Bronchial epithelial cell (primary cell): ENCODE results near the gene WHRN. TPM values are rescaled to one million over a fixed set of nuclear protein-coding genes. Genes with fewer than 3 reads are reported as not detected.

ENCODE experiments used
- DNase-seq: peaks from one replicate; pipeline ENCODE4 v3.0.0-alpha.2; 2010; ENCODE audit warnings: low read depth
- FAIRE-seq: peaks from 2 replicates; lab custom pipeline; 2011; peaks lifted over from hg19 to GRCh38; lab: Jason Lieb, UNC
- H3K27me3 ChIP-seq: 2 replicates; pipeline ENCODE4 v1.5.1; 2011; ENCODE audit warnings: low read length; ENCODE audit not compliant: control insufficient read depth, insufficient read depth
- H3K36me3 ChIP-seq: 2 replicates; pipeline ENCODE4 v1.5.1; 2011; ENCODE audit warnings: low read length; ENCODE audit not compliant: control insufficient read depth, insufficient read depth
- H3K4me3 ChIP-seq: 2 replicates; pipeline ENCODE4 v1.5.1; 2011; ENCODE audit warnings: mild to moderate bottlenecking, low read depth, low read length, control low read depth
- total RNA-seq: library from RNA; depleted of rRNA; stranded (reverse); fragments of >200 nt; gene quantifications from 2 replicates; pipeline ENCODE4 v1.2.1, GENCODE V29; 2014
- TF ChIP-seq, protein P1 (sequence below): IDR thresholded peaks from 2 replicates; pipeline ENCODE4 v1.5.1; 2011; ENCODE audit warnings: mild to moderate bottlenecking, moderate library complexity, low read length, control low read depth, inconsistent platforms; ENCODE audit not compliant: insufficient read depth, severe bottlenecking

WHRN gene
- total RNA-seq, 1 donor from 2014 or later: 0.53 TPM

DNA sequence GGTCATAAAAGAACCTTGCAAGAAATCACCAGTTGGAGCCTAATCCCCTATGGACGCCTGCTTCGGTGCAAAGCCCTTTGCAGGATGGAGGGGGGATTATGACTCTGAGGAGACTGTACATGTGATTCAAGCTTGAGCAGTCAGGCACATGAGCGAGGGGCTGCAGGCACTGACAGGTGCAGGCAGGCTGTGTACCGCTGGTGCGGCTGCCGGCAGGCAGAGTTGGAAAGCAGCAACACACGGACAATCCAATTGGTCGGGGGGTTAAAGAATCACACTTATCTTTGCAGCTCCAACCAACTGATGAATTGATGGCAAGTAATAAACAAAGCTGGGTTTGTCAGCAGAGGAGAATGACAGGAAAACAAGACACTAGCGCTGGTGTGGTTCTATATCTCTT, 5.7 kb downstream of the WHRN start:
- FAIRE-seq: no peak
- TF ChIP-seq, protein P1, sequence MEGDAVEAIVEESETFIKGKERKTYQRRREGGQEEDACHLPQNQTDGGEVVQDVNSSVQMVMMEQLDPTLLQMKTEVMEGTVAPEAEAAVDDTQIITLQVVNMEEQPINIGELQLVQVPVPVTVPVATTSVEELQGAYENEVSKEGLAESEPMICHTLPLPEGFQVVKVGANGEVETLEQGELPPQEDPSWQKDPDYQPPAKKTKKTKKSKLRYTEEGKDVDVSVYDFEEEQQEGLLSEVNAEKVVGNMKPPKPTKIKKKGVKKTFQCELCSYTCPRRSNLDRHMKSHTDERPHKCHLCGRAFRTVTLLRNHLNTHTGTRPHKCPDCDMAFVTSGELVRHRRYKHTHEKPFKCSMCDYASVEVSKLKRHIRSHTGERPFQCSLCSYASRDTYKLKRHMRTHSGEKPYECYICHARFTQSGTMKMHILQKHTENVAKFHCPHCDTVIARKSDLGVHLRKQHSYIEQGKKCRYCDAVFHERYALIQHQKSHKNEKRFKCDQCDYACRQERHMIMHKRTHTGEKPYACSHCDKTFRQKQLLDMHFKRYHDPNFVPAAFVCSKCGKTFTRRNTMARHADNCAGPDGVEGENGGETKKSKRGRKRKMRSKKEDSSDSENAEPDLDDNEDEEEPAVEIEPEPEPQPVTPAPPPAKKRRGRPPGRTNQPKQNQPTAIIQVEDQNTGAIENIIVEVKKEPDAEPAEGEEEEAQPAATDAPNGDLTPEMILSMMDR: no peak
- Histone ChIP-seq H3K4me3 (no peak overlapping the region), H3K36me3 (no peaks in the 10 kb centered on the region), H3K27me3 (peaks cover 2% of the 10 kb centered on the region)
- no peak for DNase-seq

DNA sequence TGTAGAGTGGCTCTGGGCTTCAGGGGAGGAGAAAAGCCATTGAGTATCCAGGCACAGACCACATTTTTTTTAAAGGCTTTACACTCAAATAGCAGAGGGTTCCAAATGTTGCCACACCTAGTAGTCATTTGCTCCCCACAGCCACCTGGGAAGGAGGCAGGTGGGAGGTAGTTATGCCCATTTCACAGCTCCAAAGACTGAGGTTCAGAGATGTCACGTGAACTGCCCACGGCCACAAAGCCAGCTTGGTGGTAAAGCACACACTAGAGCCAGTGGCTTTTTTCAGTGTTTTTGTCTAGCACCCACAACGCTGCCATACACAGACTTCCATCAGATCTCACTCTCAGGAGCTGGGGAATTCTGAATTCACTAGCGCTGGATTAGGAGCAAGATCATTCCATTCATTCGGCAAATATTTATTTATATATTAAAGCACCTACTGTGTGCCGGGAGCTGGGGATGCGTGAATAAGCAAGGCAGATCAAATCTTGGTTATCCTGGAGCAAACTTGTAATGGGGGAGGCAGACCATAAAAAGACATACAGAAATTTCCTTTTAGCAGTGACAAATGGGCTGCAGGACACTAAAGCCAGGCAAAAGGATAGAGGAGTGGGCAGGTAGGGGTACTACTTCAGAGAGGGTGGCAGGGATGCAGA, 7.4 kb downstream of the WHRN start:
- H3K36me3 ChIP-seq: no peaks in the 10 kb centered on the region
- FAIRE-seq: no peak
- TF ChIP-seq, protein P1: no peak
- H3K27me3 ChIP-seq: peaks cover 2% of the 10 kb centered on the region
- H3K4me3 ChIP-seq: no peak overlapping the region
- DNase-seq: no peak

DNA sequence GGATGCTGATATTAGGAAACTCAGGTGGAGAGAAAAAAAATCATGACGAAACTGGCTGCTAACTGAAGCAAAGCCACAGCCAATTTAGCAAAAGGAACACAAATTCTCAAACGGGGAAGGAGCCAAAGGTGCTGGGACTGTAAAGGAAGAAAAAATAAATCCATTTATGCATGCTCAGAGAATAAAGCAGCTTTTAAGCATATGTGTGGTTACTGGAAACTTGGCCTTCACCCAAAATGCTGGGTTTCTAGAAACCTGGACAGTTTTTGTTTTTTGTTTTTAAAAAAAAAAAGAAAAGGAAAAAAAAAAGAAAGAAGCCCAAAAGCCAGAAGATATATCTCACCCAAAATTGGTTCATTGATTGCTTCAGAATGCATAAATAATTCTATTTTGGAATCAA, 8.0 kb downstream of the WHRN start:
- TF ChIP-seq, protein P1: no peak
- no peaks in the 10 kb centered on the region for H3K36me3 ChIP-seq
- no peak overlapping the region for H3K4me3 ChIP-seq
- FAIRE-seq (no peak), DNase-seq (no peak)
- H3K27me3 ChIP-seq: peaks cover 2% of the 10 kb centered on the region

DNA sequence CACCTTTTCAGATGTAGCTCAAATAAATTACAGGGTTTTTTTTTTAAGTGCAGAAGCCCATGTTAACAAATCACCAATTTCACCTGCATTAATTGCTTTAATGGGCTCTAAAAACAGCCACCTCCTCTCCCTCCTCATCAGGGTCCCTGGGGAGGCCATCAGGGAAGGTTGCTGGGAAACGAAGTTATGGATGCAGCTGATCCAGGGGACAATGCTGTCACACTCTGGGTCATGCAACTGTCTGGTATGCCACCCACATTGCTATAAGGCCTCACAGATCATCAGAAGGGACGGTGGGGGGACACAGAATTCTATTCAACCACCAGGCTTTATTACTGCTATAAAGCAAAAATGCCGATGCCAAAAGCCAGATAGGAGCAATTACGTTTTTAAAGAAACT, 9.3 kb downstream of the WHRN start:
- no peak for DNase-seq
- FAIRE-seq: no peak
- TF ChIP-seq, protein P1: no peak
- Histone ChIP-seq H3K27me3 (peaks cover 2% of the 10 kb centered on the region), H3K4me3 (no peak overlapping the region), H3K36me3 (no peaks in the 10 kb centered on the region)

DNA sequence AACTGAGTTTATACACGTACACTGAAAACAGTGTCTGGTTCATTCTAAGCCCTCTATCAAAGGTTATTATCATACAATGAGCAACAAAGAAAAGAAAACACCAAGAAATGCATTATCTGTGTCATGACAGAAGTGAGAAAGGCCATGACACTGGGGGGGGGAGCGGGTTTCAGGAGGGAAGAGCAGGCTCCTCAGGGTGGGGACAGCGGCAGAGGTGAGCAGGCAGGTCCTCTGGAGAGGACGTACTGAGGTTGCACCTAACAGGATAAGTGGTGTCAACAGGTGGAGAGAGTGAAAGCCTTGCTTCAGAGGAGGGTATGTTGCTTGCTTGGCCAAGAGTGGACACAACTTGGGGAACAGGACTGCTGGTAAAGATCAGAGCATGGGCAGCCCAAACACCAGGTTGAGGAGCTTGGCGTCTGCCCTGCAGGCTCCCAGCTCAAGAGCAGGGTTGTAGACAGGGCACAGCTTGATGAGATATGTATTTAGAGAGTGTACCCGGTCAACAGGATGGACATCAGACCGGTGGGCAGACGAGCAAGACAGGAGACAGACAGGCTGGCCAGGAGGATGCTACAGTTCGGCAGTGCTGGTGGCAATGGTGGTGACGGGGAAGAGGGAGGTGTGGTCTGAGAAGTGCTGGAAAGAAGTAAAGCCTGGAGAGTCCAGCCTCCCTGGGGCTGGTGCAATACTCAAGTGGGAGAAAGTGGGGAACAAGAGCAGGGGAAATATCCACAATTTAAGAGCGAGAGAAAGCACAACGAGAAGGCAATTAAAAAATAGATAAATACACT, 10.3 kb downstream of the WHRN start:
- no peak for DNase-seq
- no peak for FAIRE-seq
- Histone ChIP-seq H3K36me3 (no peaks in the 10 kb centered on the region), H3K27me3 (peaks cover 2% of the 10 kb centered on the region), H3K4me3 (no peak overlapping the region)
- TF ChIP-seq, protein P1: no peak
